Duodenal mucosa (tissue), 2 donors: ENCODE measurements around the gene HMCN2.
"Not testable (repeated sequence)": the region's sequence is repeated elsewhere in the genome, so short reads cannot be mapped to it uniquely, and the experiment has no call there.

ENCODE experiments used
- H3K27ac ChIP-seq: one replicate; pipeline ENCODE4 v1.7.0; 2013; ENCODE audit warnings: low read depth, low read length
- H3K27me3 ChIP-seq, 2 donors: one replicate each; pipeline ENCODE4 v1.7.0; 2013; ENCODE audit warnings: low read length in 2 of 2, control low read depth in 1 of 2; ENCODE audit not compliant: insufficient read depth in 2 of 2, control insufficient read depth in 1 of 2
- H3K36me3 ChIP-seq, 2 donors: one replicate each; pipeline ENCODE4 v1.7.0; 2013; ENCODE audit warnings: low read length in 2 of 2, control low read depth in 1 of 2; ENCODE audit not compliant: insufficient read depth in 2 of 2, control insufficient read depth in 1 of 2
- H3K4me1 ChIP-seq, 2 donors: one replicate each; pipeline ENCODE4 v1.7.0; 2013; ENCODE audit warnings: low read length in 2 of 2, control low read depth in 1 of 2; ENCODE audit not compliant: insufficient read depth in 2 of 2, control insufficient read depth in 1 of 2
- H3K4me3 ChIP-seq, 2 donors: one replicate each; pipeline ENCODE4 v1.7.0; 2013; ENCODE audit warnings: low read length in 2 of 2, low read depth in 1 of 2
- H3K9ac ChIP-seq, 2 donors: one replicate each; pipeline ENCODE4 v1.7.0; 2013; ENCODE audit warnings: low read length in 2 of 2, low read depth in 1 of 2
- H3K9me3 ChIP-seq, 2 donors: one replicate each; pipeline ENCODE4 v1.7.0; 2013; ENCODE audit warnings: low read length in 2 of 2, control low read depth in 1 of 2; ENCODE audit not compliant: control insufficient read depth in 1 of 2

The HMCN2 gene

DNA sequence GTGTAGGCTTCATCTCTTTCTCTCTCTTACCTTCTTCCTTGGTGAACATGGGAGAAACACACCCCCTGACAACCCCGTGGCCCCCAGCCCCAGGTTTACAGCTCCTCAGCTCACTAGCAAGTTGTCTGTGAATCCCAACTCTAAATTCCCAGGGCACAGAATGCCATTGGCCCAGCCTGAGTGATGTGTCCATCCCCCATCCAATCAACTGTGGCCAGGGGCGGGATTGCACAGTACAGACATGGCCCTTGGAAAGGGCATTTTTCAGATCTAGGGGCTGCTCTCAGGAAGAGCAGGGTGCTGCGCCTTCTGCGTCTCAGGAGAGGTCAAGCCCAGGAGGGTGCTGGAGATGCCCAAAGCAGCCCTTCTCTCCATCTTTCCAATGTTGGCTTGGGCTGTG, 131.0 kb downstream of the HMCN2 start:
- Histone ChIP-seq H3K27me3 (no peaks in the 10 kb centered on the region), H3K9me3 (no peaks in the 10 kb centered on the region), H3K9ac (no peak overlapping the region), H3K36me3 (no peaks in the 10 kb centered on the region), H3K27ac (no peak overlapping the region), H3K4me1 (peaks cover 0 to 5% of the 10 kb centered on the region in 2 donors), H3K4me3 (no peak overlapping the region)

- Histone ChIP-seq H3K27ac (no peak overlapping the region), H3K4me1 (no peaks in the 10 kb centered on the region), H3K9ac (no peak overlapping the region), H3K27me3 (no peaks in the 10 kb centered on the region), H3K4me3 (no peak overlapping the region), H3K36me3 (no peaks in the 10 kb centered on the region), H3K9me3 (no peaks in the 10 kb centered on the region)
Observed at GRCh38 chr9:130398487-130399240, 133.1 kb downstream of the HMCN2 start.

GRCh38 chr9:130399768-130400167, 134.2 kb downstream of the HMCN2 start:
- no peaks in the 10 kb centered on the region for H3K4me1 ChIP-seq
- no peak overlapping the region for H3K27ac ChIP-seq
- H3K4me3 ChIP-seq, result no peak overlapping the region
- no peaks in the 10 kb centered on the region for H3K36me3 ChIP-seq
- no peaks in the 10 kb centered on the region for H3K9me3 ChIP-seq
- no peak overlapping the region for H3K9ac ChIP-seq
- no peaks in the 10 kb centered on the region for H3K27me3 ChIP-seq

DNA sequence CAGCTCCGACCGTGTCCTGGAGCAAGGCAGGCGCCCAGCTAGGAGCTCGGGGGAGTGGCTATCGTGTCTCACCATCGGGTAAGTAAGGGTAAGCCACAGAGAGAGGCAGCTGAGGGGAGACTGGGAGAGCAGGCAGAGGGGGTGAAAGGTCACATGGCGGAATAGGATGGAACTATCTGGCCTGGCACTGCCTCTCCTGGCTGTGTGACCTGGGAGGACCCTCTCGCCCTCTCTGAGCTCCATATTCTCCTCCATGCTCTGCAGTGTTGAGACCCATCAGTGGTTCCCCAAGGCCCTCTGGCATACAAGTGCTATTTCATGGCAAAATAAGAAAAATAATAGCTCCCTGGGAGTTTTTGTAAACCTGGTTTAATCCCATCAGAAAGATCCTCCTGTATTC, 135.3 kb downstream of the HMCN2 start:
- no peak overlapping the region for H3K4me3 ChIP-seq
- no peaks in the 10 kb centered on the region for H3K36me3 ChIP-seq
- H3K27ac ChIP-seq, result no peak overlapping the region
- no peak overlapping the region for H3K9ac ChIP-seq
- no peaks in the 10 kb centered on the region for H3K4me1 ChIP-seq
- no peaks in the 10 kb centered on the region for H3K27me3 ChIP-seq
- no peaks in the 10 kb centered on the region for H3K9me3 ChIP-seq

GRCh38 chr9:130401742-130402141, 136.2 kb downstream of the HMCN2 start:
- H3K27me3 ChIP-seq, H3K9ac ChIP-seq, H3K4me1 ChIP-seq, H3K36me3 ChIP-seq, H3K9me3 ChIP-seq, H3K27ac ChIP-seq, H3K4me3 ChIP-seq: not testable (repeated sequence)

DNA sequence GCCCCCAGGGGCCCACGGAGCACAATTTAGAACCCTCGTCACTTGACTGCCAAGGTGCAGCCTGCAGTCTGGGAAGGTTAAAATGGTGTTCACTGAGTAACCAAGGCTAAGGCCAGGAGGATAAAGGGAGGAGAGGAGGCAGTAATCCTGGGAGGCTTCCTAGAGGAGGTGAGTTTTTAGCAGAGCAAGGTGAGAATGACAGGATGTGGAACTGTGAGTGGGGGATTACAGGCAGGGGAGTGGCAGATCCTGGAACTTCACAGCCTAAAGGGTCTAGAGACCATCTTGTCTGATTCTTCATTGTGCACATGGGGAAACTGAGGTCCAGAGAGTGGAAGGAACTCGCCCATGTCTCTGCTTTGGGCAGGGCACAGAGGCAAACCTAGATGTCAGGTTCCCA, 136.7 kb downstream of the HMCN2 start:
- H3K27ac ChIP-seq, result no peak overlapping the region
- no peaks in the 10 kb centered on the region for H3K27me3 ChIP-seq
- H3K9ac ChIP-seq, result no peak overlapping the region
- no peaks in the 10 kb centered on the region for H3K9me3 ChIP-seq
- no peak overlapping the region for H3K4me3 ChIP-seq
- no peaks in the 10 kb centered on the region for H3K36me3 ChIP-seq
- no peaks in the 10 kb centered on the region for H3K4me1 ChIP-seq

- Histone ChIP-seq H3K27me3 (no peaks in the 10 kb centered on the region), H3K4me3 (no peak overlapping the region), H3K36me3 (no peaks in the 10 kb centered on the region), H3K9ac (no peak overlapping the region), H3K4me1 (no peaks in the 10 kb centered on the region), H3K9me3 (no peaks in the 10 kb centered on the region), H3K27ac (no peak overlapping the region)
Observed at GRCh38 chr9:130402645-130403440, 137.3 kb downstream of the HMCN2 start.

- no peaks in the 10 kb centered on the region for H3K9me3 ChIP-seq
- no peak overlapping the region for H3K4me3 ChIP-seq
- peaks cover 0 to under 1% of the 10 kb centered on the region in 2 donors for H3K4me1 ChIP-seq
- H3K9ac ChIP-seq, result no peak overlapping the region
- no peak overlapping the region for H3K27ac ChIP-seq
- H3K27me3 ChIP-seq, result no peaks in the 10 kb centered on the region
- no peaks in the 10 kb centered on the region for H3K36me3 ChIP-seq
Observed at GRCh38 chr9:130405657-130406257, 140.2 kb downstream of the HMCN2 start.

DNA sequence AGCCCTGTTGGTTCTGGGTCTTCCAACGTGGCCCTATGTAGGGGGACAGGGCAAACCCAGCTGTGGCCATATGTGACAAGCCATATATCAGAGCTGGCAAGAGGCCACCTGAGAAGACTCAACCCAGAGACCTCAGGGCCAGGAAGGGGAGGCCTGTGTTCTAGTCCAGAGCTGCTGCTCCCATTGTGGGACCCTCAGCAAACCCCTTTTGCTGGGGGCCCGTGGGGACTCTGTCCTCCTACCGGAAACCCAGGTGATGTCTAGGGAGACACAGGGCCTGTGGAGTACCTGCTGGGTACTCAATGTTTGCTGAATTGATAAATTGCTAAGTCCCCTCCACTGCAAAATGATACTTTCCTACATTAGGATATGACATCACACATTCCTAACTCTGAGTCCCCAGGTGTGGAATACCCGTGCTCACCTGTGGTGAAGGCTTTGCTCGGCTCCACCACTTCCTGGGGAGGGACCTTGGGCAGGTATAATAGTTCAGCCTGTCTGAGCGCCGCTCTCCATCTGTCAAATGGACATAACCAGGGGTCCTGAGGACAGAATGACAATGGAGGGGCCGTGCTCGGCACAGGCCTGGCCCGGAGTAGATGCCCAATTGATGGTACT, 140.8 kb downstream of the HMCN2 start:
- H3K4me3 ChIP-seq, result no peak overlapping the region
- no peak overlapping the region for H3K27ac ChIP-seq
- H3K4me1 ChIP-seq, result peaks cover 0 to 4% of the 10 kb centered on the region in 2 donors
- H3K27me3 ChIP-seq, result no peaks in the 10 kb centered on the region
- H3K9me3 ChIP-seq, result no peaks in the 10 kb centered on the region
- H3K9ac ChIP-seq, result no peak overlapping the region
- H3K36me3 ChIP-seq, result no peaks in the 10 kb centered on the region
